T-helper 1 cell treated with Interleukin-12 subunit alpha and Interleukin-12 subunit beta and Interleukin-4 antibody, amounts not matched to agents 30 ng/mL and 1 ng/mL, for 36 hours (primary cell): ENCODE data around the gene WFDC8. TPM values are rescaled to one million over a fixed set of nuclear protein-coding genes. Genes with fewer than 3 reads are reported as not detected.

Experiments used
- total RNA-seq: library from RNA; stranded (reverse); gene quantifications from 2 replicates; pipeline ENCODE4 v1.2.3, GENCODE V29; 2022

The WFDC8 gene
- total RNA-seq, 1 donor from 2014 or later: not detected

Other genes starting within 250 kb of the WFDC8 start
- 89.7 and 90.4 TPM in 2 replicates for gene SDC4, start 230.9 kb downstream of the WFDC8 start, total RNA-seq
- gene SYS1, start 216.1 kb downstream of the WFDC8 start, total RNA-seq: 30.7 and 32.2 TPM in 2 replicates
- gene TP53TG5, start 201.0 kb downstream of the WFDC8 start, total RNA-seq: not detected in 2 replicates
- 19.6 and 22.5 TPM in 2 replicates for gene DBNDD2, start 171.0 kb downstream of the WFDC8 start, total RNA-seq
- 85.2 and 87.5 TPM in 2 replicates for gene PIGT, start 163.1 kb downstream of the WFDC8 start, total RNA-seq
- 0.34 TPM in 1 of 2 replicates, not detected in the other for gene WFDC2, start 109.5 kb downstream of the WFDC8 start, total RNA-seq
- gene SPINT3, start 63.7 kb downstream of the WFDC8 start, total RNA-seq: not detected in 2 replicates
- not detected in 2 replicates for gene WFDC6, start 39.8 kb downstream of the WFDC8 start, total RNA-seq
- not detected in 2 replicates for gene EPPIN, start 31.9 kb downstream of the WFDC8 start, total RNA-seq
- gene WFDC10A, start 50.5 kb upstream of the WFDC8 start, total RNA-seq: not detected in 2 replicates
- not detected in 2 replicates for gene WFDC9, start 52.0 kb upstream of the WFDC8 start, total RNA-seq
- gene WFDC11, start 91.0 kb upstream of the WFDC8 start, total RNA-seq: not detected in 2 replicates
- gene WFDC13, start 122.8 kb upstream of the WFDC8 start, total RNA-seq: not detected in 2 replicates
- gene WFDC10B, start 125.7 kb upstream of the WFDC8 start, total RNA-seq: not detected in 2 replicates
- not detected in 2 replicates for gene SPINT4, start 143.1 kb upstream of the WFDC8 start, total RNA-seq
- gene WFDC3, start 212.6 kb upstream of the WFDC8 start, total RNA-seq: not detected in 2 replicates
- 32.2 and 33.6 TPM in 2 replicates for gene DNTTIP1, start 212.7 kb upstream of the WFDC8 start, total RNA-seq
- gene UBE2C, start 233.4 kb upstream of the WFDC8 start, total RNA-seq: 132 and 140 TPM in 2 replicates
- gene TNNC2, start 248.0 kb upstream of the WFDC8 start, total RNA-seq: not detected in 2 replicates